HEK293T (cell line): ENCODE data around the gene ADRA2A.

Source experiments
- CTCF ChIA-PET: fragments of 350-600 bp; formaldehyde crosslinking; extraction: SDS; loops from one replicate; lab custom pipeline; 2021; ENCODE audit warnings: antibody characterized with exemption, inconsistent platforms; lab: Yijun Ruan, JAX
- POLR2A ChIA-PET: fragments of 350-600 bp; formaldehyde crosslinking; extraction: SDS; loops from one replicate; lab custom pipeline; 2020; ENCODE audit warnings: antibody characterized with exemption, inconsistent platforms; lab: Yijun Ruan, JAX
- DNase-seq: peaks from one replicate; pipeline ENCODE4 v3.0.0; 2012; ENCODE audit warnings: mixed read lengths; ENCODE audit errors: extremely low spot score
- ARNT ChIP-seq: fragments of 450-650 bp; IDR thresholded peaks from 2 replicates; pipeline ENCODE4 v1.6.1; 2017; ENCODE audit warnings: mild to moderate bottlenecking
- BHLHE40 ChIP-seq: fragments of 450-650 bp; IDR thresholded peaks from 2 replicates; pipeline ENCODE4 v1.6.1; 2016; ENCODE audit warnings: mild to moderate bottlenecking, moderate library complexity, borderline replicate concordance
- CTBP1 ChIP-seq: fragments of 450-650 bp; IDR thresholded peaks from 2 replicates; pipeline ENCODE4 v1.6.1; 2016; ENCODE audit warnings: borderline replicate concordance
- ELF4 ChIP-seq: fragments of 450-650 bp; IDR thresholded peaks from 2 replicates; pipeline ENCODE4 v1.6.1; 2017; ENCODE audit warnings: antibody characterized with exemption
- FOXA1 ChIP-seq: fragments of 450-650 bp; IDR thresholded peaks from 2 replicates; pipeline ENCODE4 v1.6.1; 2016; ENCODE audit warnings: mild to moderate bottlenecking
- FOXK2 ChIP-seq: fragments of 450-650 bp; IDR thresholded peaks from 2 replicates; pipeline ENCODE4 v1.6.1; 2016; ENCODE audit warnings: mild to moderate bottlenecking
- FOXM1 ChIP-seq: fragments of 450-650 bp; IDR thresholded peaks from 2 replicates; pipeline ENCODE4 v1.6.1; 2017; ENCODE audit warnings: mild to moderate bottlenecking, borderline replicate concordance
- HDGF ChIP-seq: fragments of 450-650 bp; IDR thresholded peaks from 2 replicates; pipeline ENCODE4 v1.6.1; 2017; ENCODE audit warnings: antibody characterized with exemption, borderline replicate concordance
- L3MBTL2 ChIP-seq: fragments of 450-650 bp; conservative IDR thresholded peaks from 2 replicates; pipeline ENCODE4 v1.6.1; 2016; ENCODE audit warnings: mild to moderate bottlenecking
- LEF1 ChIP-seq: fragments of 450-650 bp; IDR thresholded peaks from 2 replicates; pipeline ENCODE4 v1.6.1; 2017; ENCODE audit warnings: mild to moderate bottlenecking, borderline replicate concordance
- NFRKB ChIP-seq: fragments of 450-650 bp; IDR thresholded peaks from 2 replicates; pipeline ENCODE4 v1.6.1; 2016; ENCODE audit warnings: mild to moderate bottlenecking, moderate library complexity
- SP1 ChIP-seq: fragments of 450-650 bp; IDR thresholded peaks from 2 replicates; pipeline ENCODE4 v1.6.1; 2017
- SUZ12 ChIP-seq: fragments of 450-650 bp; IDR thresholded peaks from 2 replicates; pipeline ENCODE4 v1.6.1; 2016; ENCODE audit warnings: mild to moderate bottlenecking
- TARDBP ChIP-seq: fragments of 450-650 bp; IDR thresholded peaks from 2 replicates; pipeline ENCODE4 v1.6.1; 2016
- ZNF384 ChIP-seq: fragments of 450-650 bp; IDR thresholded peaks from 2 replicates; pipeline ENCODE4 v1.6.1; 2016
- TF ChIP-seq, protein P1 (sequence below): fragments of 450-650 bp; IDR thresholded peaks from 2 replicates; pipeline ENCODE4 v1.6.1; 2016

ADRA2A gene

DNA sequence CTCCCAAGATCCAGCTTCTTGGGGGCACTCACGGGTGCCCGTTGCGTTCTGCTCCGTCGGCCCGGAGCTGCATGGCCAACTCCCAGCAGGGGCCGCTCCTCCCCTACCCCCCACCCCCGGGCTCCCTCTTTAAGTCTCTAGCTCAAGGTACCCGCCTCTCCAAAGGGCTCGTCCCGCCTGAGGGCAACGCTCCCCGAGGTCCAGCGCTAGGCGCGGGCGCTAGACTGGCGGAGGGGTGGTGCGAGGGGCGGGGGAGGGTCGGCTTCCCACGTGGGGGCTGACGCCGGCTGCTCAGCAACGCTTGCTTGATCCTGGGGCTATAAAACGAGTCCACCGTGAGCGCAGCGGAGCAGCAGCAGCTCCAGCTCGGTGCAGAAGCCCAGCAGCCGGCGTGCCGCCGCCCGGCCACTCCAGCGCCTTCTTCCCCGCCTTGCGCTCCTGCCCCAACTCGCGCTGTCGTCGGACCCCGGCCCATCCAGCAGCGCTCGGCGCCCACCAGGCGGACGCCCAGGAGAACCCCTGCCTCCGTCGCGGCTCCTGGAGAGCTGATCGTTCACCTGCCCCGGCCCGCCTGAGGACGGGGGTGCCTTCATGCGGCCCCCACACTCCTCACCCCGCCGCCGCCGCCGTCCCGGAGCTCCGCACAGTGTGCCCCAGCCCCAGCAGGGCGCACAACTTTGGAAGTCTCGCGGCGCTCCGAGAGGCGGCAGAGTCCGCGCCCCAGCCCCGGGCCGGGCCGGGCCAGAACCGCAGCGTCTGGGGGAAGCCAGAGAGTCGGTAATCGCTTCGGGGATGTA lies at the start of gene ADRA2A:
TSS of gene ADRA2A (plus strand) at position 348 of the 797 bp plus-strand sequence. CDS start 968 bp downstream, outside the sequence.
- no peak for TF ChIP-seq LEF1
- TF ChIP-seq, protein P1, sequence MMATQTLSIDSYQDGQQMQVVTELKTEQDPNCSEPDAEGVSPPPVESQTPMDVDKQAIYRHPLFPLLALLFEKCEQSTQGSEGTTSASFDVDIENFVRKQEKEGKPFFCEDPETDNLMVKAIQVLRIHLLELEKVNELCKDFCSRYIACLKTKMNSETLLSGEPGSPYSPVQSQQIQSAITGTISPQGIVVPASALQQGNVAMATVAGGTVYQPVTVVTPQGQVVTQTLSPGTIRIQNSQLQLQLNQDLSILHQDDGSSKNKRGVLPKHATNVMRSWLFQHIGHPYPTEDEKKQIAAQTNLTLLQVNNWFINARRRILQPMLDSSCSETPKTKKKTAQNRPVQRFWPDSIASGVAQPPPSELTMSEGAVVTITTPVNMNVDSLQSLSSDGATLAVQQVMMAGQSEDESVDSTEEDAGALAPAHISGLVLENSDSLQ, result no peak
- peak; percentile 56 for TF ChIP-seq L3MBTL2
- TF ChIP-seq HDGF, result no peak
- TF ChIP-seq SP1, result no peak
- POLR2A ChIA-PET, result interaction anchor here (1.3 kb wide), 1 partner anchor 158 kb away, joined by 5 read pairs; the partner anchor contains the start of genes BBIP1 and SHOC2
- DNase-seq, result peak; percentile 81
- CTCF ChIA-PET, result interaction anchor here (0.6 to 2.2 kb wide), 11 partner anchors 11 to 1061 kb away, joined by 3 to 18 read pairs (median 5); no protein-coding TSS in a partner anchor

DNA sequence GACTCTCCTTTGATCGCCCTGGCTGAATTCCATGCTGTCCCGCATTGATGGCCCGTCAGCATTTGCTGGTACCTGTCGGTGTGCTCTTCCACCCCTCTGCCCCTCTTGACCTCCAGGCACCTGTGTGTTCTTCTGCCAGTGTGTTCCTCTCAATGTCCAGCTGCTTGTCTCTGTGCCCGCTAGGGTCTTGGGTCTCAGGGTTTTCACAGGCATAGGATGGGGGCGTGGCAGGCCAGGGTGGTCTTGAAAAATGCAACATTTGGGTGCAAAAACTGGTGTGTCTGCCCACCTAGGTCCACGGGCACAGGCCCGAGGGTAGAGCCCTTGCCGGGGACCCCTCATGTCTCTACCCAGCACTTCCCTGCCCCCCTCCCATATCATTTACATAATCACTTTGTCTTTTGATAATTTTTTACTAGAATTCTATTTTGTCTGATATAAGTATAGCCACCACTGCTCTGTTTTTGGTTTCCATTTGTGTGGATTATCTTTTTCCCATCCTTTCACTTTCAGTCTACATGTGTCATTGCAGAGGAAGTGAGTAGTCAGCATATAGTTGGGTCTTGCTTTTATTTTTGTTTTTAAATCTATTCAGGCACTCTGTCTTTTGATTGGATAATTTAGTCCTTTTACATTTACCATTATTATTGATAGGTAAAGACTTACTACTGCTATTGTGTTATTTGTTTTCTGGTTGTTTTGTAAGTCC lies 46.6 kb upstream of the ADRA2A start:
- no peak for DNase-seq
- ChIA-PET CTCF (no interaction called here), POLR2A (no interaction called here)
- TF ChIP-seq ARNT, result no peak
- TF ChIP-seq FOXK2, result no peak
- no peak for TF ChIP-seq TARDBP
- TF ChIP-seq SUZ12, result no peak
- TF ChIP-seq ELF4, result no peak
- TF ChIP-seq L3MBTL2, result no peak
- no peak for TF ChIP-seq FOXA1
- no peak for TF ChIP-seq FOXM1
- TF ChIP-seq, protein P1, result no peak
- no peak for TF ChIP-seq ZNF384
- no peak for TF ChIP-seq NFRKB
- no peak for TF ChIP-seq LEF1
- no peak for TF ChIP-seq HDGF
- TF ChIP-seq SP1, result no peak
- no peak for TF ChIP-seq CTBP1
- no peak for TF ChIP-seq BHLHE40

DNA sequence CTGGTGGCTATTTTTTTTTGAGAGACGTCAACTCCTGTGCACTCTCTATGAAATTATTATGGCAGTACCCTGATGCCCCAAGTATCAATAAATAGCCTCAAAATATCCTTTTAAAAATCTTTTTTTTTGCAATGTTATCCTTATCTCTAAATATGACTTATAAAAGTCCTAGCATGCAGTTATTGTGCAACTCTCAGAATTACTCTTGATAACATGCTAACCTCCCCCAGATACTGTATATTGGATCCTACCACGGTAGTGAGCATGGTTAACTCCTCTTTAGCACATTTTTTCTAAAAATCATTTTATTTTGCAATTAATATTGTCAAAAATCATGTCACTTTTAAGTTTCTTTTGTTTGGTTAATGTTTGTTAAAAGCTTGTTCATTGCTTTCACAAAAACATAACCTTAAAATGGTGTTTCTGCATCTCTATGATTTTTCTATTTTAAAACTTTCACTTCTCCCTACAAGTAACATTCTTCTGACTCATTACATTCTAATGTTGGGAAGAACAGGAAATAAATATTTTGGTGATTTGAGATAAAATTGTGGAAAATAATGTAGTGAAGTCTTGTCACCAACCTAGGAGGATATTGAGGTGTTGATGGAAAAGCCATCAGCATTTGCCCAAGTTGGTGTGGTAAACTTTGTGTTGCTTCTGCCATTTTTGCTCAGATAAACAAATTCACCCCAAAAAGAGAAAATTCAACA lies 42.1 kb upstream of the ADRA2A start:
- TF ChIP-seq FOXK2 (no peak), ZNF384 (no peak), L3MBTL2 (no peak)
- no peak for DNase-seq
- CTCF ChIA-PET, result no interaction called here
- POLR2A ChIA-PET, result no interaction called here

DNA sequence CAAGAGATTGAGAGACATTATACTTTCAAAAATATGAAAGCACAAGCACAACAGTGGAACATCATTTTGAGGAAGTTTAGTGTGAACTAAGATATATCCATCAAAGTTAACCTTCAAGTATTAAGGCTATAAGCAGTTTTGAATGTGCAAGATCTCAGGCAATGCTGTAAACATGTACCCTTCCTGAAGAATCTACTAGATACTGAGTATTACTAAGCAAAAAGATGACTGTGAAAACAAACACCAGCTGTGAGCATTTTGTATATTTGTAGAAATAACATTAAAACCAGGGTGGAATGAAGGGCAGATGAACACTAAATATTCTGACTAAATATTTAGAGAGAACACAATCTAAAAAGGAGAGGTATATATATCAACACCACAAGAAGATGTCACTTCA lies 41.3 kb upstream of the ADRA2A start:
- TF ChIP-seq L3MBTL2 (no peak), HDGF (no peak), BHLHE40 (no peak), SP1 (no peak), ZNF384 (no peak), TARDBP (no peak), FOXA1 (no peak), FOXM1 (no peak), LEF1 (no peak), ARNT (no peak), NFRKB (no peak), FOXK2 (no peak), SUZ12 (no peak), CTBP1 (no peak), ELF4 (no peak)
- TF ChIP-seq, protein P1, result no peak
- ChIA-PET CTCF (no interaction called here), POLR2A (no interaction called here)
- DNase-seq, result no peak

- CTCF ChIA-PET, result interaction anchor here (0.6 to 1.1 kb wide), 2 partner anchors 109 to 1045 kb away, joined by 4 read pairs; no protein-coding TSS in a partner anchor
- TF ChIP-seq, protein P1, result no peak
- TF ChIP-seq SUZ12, result no peak
- no peak for TF ChIP-seq ELF4
- TF ChIP-seq TARDBP, result no peak
- no peak for TF ChIP-seq FOXM1
- POLR2A ChIA-PET, result no interaction called here
- peak; percentile 12 for DNase-seq
Observed at GRCh38 chr10:111037858-111038257, 39.0 kb upstream of the ADRA2A start.
